NCI-H510A treated with DMSO at 0.1 percent for 48 hours (cell line): ENCODE data around the gene SEC24B.
"Not testable (repeated sequence)": the region's sequence is repeated elsewhere in the genome, so short reads cannot be mapped to it uniquely, and the experiment has no call there.

ENCODE experiments used
- DNase-seq: peaks from one replicate; lab custom pipeline; 2025; lab: John Stamatoyannopoulos, UW

SEC24B gene

DNA sequence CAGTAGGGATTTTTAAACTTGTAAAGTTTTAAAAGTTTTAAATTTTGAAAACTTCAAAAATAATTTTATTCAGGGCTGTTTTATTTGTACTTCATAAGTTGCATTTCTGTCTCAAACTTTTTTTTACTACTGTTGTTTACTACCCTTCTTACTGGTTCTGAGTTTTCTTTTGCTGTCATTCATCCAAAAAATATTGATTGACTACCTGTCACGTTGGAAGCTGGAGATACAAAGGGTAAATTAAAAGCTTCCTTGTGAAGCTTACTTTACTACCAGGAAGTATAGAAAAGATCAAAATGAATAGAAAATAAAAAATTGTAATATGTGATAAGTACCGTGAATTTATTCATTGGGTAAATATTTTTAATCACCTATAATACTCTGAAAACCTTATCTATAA is 77.1 kb downstream of the SEC24B start:
- DNase-seq, result no peak

DNA sequence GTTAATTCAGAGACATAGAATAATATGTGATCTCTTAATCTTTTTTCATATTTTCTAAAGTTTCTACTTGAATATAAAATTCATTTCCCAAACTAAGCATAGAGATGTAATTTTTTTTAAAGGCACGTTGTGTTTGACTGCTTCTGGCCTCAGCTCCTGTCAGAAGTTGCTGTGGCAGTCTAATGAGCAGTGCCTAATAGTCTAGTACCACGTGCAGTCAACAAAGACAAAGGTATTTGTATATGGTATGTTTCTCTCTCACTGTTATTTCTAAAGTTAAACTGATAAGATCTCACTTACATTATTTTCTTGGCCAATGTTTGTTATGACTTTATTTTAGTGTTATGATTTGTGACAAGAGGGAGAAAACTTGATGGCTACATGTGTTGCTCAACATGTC is 77.8 kb downstream of the SEC24B start:
- no peak for DNase-seq

DNA sequence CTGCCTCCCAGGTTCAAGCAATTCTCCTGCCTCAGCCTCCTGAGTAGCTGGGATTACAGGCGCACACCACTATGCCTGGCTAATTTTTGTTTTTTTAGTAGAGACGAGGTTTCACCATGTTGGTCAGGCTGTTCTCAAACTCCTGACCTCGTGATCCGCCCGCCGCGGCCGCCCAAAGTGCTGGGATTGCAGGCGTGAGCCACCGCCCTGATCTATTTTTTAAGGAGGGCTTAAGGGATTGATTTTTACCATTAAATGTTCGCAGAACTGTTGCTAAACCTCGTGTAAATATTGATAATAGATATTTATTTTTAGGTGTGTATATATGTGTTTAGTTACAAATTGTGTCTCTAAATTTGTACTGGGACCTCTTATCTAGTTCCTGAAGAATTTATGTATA is 79.8 kb downstream of the SEC24B start:
- not testable (repeated sequence) for DNase-seq

DNA sequence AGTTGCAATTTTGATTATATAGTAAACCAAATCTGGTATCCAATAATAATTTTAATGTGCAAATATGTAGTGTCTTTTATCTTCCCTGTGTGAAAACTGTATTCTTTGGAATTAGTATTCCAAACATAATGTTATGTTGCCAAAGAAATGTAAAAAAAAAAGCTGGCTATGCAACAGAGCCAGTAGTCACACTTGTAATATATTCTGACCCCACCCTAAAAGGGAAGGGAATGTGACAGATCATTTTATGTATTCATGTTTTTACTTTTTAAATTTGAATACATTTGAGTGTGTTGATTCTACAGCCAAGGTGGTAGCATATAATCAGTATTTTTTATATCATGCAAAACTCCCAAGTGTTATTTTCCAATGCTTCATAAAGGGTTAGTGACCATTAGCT is 98.6 kb downstream of the SEC24B start:
- DNase-seq, result no peak

DNA sequence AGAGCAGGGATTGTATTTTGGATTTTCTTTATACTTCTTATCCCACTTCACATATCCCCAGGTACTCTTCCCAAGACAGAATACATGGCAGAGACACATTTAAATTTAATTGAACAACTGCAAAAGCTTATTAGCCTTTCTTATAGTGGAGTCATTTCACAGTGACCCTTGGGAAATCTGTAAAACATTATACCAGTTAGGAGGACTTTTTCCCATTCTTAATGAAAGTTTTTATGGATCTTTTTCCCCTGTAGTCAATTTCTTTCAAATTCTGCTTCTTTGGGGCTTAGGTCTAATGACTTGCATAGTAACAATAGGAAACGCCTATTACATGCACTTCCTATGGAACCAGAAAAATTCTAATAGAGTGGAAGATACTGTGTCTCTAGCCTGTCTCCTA is 111.8 kb downstream of the SEC24B start:
- DNase-seq, result no peak

DNA sequence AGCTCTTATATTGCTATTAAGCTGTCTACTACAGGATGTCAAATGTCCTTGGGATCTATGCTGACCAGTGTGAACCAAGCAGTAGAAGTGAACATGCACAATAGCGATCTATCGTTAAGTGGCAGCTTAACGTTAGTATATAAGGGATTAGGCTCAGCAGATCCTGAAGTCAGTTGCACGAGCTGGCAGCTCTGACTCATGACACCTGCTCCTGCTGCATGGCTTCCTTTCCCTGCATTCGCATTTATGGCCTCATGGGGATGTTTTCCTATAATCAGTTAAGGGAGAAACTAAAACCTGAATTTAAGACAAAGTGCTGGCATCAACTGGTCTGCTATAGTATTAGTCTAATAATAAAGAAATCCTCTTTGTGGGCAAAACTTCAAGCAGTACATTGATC is 113.8 kb downstream of the SEC24B start:
- DNase-seq, result no peak

DNA sequence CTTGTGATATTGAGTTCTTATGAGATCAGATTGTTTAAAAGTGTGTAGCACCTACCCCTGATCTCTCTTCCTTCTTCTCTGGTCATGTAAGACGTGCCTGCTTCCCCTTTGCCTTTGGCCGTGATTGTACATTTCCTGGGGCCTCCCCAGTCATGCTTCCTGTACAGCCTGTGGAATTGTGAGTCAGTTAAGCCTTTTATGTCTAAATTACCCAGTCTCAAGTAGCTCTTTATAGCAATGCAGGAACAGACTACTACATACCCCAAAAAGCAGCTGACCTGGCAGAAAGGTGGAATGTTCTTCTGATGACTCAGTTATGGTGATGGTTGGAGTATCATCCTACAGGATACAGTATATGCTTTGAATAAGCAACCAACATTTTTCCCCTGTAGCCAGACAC is 115.0 kb downstream of the SEC24B start:
- DNase-seq, result no peak

DNA sequence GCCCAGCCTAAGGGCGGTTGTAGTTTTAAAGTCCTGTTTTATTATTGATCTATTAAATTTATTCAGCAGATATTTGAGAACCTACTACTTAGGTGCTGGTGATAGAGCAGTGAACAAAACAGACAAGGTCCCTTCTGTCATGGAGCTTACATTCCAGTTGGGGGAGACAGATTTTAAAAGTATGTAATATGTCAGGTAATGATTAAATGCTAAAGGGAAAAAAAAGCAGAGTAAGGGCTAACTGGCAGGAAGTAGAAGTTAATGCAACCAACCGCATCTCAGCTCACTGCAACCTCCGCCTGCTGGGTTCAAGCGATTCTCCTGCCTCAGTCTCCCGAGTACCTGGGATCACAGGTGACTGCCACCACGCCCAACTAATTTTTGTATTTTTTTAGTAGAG is 118.6 kb downstream of the SEC24B start:
- no peak for DNase-seq

DNA sequence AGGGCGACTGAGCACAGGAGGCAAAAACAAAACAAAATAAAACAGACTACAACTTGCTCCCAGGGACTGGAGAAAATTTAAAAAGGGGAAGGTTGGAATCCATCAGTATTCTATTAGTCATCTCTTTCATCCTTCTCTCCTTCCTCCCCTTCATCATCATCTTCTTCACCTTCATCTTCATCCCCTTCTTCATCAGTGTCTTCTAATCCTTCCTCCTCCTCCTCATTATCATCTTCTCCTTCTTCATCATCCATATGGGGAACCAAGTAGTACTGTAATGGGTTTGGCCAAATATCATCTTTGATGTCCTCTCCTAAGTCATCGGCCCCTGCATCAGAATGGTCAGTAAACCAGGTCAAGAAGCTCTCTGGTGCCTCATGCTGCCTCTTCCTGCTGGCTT is 119.5 kb downstream of the SEC24B start:
- DNase-seq, result no peak

DNA sequence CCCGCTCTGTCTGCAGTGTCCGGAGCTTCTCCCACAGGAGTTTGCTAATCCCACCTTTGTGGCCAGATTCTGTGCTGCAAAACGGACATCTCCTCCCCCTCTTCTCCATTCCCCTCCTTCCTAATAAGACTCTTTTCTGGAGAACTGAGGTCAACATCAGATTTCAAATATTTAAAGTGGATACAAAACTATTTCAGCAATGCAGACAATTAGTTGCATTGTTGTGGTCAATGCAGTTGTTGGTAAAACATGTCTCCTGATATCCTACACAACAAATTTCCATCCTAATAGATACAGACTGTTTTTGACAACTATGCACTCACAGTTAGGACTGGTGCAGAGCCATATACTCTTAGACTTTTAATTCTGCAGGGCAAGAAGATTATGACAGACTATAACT is 121.4 kb downstream of the SEC24B start:
- no peak for DNase-seq

DNA sequence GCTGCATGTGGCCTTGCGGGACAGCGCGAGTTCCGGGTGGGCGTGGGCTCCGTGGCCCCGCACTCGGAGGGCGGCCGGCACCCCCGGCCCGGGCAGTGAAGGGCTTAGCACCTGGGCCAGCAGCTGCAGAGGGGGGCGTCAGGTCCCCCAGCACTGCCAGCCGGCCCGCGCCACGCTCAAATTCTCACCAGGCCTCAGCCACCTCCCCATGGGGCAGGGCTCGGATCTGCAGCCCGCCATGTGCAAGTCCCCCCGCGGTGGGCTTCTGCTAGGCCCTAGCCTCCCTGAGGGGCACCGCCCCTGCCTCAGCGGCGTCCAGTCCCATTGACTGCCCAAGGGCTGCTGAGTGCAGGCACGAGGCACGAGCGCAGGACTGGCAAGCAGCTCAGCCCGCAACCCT is 123.8 kb downstream of the SEC24B start:
- DNase-seq, result no peak

DNA sequence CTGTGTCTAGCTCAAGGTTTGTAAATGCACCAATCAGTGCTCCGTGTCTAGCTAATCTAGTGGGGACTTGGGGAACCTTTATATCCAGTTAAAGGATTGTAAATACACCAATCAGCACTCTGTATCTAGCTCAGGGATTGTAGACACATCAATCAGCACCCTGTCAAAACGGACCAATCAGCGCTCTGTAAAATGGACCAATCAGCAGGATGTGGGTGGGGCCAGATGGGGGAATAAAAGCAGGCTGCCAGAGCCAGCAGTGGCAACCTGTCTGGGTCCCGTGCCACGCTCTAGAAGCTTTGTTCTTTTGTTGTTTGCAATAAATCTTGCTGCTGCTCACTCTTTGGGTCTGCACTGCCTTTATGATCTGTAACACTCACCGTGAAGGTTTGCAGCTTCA is 124.5 kb downstream of the SEC24B start:
- not testable (repeated sequence) for DNase-seq

DNA sequence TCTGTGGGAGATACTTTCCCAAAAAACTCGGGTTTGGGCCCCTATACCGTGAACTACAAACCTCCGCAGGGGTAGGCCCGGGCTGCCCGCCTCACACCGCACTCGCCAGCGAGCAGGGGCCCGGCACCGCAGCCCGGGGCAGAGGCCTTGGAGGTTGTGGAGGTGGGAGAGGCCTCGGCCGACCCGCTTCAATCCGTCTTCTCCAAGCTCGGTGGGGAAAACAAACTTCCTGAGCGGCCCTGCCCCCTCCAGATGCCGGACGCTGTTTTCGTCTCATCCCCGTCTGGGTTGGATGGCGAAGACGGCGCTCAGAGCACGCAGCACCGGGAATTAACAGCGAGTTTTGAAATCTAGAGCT is 126.0 kb downstream of the SEC24B start:
- DNase-seq, result no peak

DNA sequence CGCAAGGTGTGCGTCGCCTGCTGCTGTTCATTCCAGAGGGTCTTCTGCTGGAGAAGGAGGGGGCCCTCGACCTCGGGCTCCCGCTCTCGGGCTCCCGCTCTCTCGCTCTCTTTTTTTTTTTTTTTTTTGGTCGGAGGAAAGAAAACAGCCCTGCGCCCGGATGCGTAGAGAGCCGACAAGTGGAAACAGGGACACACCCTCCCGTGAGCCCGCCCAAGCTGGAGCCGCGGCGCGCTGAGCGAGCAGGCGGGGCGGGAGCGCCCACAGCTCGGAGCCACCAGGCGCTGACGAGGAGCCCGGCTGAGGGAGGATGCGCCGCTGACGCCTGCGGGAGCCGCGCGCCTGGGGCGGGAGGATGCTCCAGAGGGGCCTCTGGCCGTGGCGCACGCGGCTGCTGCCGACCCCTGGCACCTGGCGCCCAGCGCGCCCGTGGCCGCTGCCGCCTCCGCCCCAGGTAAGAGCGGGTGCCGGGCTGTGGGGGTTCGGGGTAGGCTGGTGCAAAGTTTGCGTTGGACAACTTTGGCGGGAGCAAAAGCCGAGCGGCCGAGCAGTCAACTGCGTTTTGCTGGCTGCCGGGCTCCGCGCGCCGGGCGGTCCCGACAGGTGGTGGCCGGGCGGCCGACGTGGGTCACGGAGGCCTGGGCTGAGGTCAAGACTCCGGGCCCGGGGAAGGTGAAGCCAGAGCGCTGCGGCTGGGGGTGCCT is 126.5 kb downstream of the SEC24B start, which contains the start of gene MCUB:
Gene MCUB, plus strand, starts transcription at position 264 of the 704 bp plus-strand sequence. Its CDS starts 92 bp downstream, at position 356.
- DNase-seq, result peak; percentile 59

DNA sequence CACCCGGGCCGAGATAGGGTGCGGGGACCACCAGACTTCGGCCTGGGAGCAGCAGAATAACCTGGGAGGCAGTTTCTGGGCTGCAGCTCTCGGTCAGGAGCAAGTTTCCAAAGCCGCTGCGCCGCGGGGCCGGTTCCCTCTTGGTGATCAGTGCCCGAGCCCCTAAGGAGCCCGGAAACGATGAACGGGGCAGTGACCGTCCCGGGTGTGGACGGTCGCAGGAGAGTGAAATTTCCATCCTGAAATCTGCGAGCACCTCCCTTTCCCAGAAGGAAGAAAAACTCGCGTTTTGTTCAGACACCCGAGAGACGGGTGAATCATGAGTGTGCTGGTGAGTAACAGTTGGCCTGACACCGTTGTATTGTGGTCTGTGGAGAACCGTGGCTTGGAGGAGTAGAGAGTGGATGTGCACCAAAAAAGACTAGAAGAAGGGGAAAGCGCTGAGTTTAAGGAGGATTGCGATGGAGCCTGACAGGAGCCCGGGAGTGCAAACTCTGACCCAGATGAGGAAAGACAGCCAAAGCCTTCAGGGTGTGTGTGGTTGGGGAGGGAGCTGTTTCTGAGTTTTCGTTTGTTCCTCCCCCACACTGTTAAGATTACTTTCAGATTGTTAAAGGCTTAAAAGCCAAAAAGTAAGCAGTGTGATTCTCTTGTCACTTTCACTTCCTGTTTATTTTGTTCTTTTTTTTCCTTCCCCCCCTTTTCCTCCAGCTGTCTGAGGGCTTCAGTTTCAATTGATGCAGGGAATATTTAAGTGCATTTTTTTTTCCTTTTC is 127.3 kb downstream of the SEC24B start:
- no peak for DNase-seq

DNA sequence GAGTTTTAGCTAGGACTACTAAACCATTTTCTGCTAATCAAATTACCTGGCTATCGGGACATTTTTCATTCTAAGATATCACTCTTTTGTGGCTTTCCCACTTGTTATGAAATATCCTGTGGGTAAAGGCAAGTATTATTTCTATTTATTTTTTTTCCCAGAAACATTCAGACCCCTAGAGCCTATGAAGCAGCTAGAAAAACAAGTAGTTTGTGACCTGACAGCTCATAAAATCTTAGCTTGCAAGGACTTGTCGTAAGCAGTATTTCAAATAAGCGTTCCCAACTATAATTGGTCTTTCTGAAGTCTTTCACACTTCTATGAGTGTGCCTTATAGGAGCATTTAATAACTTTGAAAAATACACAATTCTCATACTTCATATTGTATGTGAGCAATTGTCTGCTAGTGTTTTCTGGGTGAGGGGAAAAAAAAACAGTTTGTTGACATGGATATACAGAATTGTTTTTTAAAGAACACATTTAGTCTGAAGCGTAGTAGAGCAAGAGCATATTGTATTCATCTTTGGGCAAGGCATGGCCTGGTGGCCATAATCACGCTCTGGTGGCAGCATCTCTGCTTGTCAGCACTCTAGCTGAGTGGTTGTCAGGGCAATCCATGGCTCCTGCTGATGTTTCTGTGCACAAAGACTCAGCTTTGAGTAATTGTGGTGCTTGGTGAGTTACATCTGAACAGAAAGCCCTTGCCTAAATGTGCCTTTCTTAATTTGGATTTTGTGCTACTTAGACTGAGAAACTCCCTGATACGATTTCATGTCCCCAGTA is 129.0 kb downstream of the SEC24B start:
- no peak for DNase-seq

DNA sequence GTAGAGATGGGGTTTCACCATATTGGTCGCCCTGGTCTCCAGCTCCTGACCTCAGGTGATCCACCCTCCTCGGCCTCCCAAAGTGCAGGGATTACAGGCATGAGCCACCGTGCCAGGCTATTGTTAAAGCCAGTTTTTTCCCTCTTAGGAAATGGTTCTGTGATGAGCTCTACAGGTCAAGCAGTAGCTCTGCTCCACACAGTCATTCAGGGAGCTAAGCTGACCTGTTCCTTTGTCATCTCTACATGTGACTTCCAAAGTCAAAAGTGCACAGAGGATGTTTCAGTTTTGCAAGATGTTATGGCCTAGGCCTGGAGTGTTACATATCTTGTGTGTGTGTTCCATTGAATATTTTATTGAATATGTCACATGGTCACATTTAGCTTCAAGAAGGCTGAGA is 137.9 kb downstream of the SEC24B start:
- DNase-seq, result no peak

DNA sequence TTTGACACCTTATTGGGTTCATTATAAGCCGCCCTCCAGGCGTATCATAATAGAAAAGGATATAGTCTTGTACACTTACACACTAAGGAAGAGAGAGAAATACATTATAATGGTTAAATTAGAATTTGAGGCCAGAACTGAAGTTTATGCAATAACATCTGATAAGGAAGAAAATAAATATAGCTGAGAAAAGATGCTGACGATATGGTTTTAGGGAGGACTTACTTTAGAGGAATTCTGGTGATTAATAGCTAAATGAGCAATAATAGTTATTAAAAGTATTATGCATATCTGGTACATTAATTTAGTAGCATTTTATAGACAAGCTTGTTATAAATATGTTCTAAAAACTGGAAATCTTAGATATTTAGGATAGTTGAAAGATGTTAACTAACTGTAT is 138.5 kb downstream of the SEC24B start:
- DNase-seq, result no peak

DNA sequence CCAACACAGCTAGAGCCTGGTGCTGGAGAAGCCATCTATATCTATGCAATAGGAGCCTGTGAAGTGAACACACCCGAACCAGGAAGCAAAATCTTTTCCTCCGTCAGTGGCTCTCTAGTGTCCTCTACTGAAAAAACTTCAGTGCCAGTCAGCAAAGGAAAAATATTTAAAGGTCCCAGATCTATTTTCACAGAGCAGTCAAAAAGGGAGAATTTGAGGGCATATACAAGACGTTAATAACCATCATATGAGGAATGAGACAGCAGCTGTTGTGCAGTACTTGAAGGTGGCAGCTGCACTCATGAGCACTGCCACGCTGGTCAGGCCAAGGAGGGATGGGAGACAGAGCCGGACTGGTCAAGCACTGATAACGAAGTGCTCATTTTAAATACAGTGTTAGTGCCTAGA is 140.8 kb downstream of the SEC24B start:
- no peak for DNase-seq

DNA sequence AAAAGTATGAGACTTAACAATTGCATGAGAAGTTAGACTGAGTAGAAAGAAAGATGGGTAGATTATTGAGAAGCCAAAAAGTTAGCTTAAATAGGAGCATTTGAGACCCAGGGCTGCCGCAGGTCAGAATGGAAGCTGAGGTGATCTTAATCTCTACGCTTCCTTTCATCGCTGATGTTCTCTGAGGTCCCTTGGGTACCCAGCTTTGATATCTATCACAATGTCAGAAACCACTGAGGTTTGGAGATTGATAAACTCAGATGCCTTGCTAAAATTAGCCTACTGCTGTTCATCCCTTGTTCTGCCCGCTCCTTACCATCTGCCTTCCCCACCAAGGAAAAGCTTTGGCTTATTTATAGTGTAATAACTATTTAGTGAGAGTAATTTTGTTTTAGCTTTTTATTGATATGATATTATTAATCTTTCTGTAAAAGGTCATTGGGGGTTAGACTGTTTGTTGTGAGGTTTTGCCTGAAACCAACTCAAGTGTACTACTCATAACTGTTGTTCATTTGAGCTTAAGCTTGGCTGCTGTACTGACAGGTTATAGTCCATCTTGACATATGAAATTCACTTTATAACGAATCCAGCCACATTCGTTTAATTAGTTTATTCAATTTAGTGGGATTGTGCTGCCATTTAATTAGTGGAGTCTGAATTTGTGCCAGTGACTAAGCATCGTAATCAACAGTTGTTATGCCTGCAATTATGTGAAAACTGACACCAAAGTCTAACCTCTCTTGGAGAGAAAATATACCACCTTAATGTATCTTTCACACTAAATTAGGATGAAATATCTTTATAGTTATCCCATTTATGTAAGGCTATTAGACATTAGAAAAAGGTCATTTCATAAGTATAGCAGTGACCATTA is 141.6 kb downstream of the SEC24B start:
- DNase-seq, result no peak

DNA sequence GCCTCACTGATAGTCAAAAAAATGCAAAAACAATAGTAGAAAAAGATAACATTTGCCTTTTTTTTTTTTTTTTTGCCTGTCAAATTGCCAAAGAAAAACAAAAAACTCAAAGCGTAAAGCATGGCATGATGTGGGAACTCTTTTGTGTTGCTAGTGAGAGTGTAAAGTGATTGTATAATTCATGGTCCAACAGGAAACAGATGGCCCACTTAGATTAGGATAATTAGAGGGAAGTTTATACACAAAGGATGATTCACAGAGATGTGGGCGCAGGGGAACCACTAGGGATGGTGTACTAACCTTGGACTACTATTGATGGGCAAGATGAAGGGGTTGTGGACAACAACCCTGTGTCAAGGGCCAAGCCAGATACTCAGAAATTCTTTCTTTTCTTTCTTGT is 142.8 kb downstream of the SEC24B start:
- no peak for DNase-seq

DNA sequence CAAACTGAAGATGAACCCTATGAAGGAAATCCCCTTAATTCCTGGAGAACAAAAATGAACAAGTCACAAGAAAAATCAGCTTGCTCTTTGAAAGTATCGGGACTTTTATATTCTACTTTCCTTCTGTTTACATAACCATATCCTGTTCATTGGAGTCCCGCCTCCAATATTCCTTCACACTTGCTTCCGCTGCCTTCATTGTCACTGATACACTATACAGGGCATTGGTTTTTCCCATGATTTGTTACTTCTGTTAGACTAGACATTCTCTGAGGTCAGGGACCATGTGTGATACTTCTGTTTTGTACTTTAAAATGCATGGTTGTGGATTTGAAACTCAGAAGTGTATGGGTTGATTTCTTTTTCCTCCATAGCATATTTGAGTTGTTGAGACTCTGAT is 145.2 kb downstream of the SEC24B start:
- DNase-seq, result no peak
